ENCODE measurements around the gene C4B.
"Not testable (repeated sequence)": the region's sequence is repeated elsewhere in the genome, so short reads cannot be mapped to it uniquely, and the experiment has no call there.

Gene C4B

GRCh38 chr6:32049736-32050135 lies 35.1 kb downstream of the C4B start:
- not testable (repeated sequence) for DNase-seq (ENCODE audit: extremely low read depth in 1 of 2, low read depth in 1 of 2)

GRCh38 chr6:32050562-32050961 lies 36.0 kb downstream of the C4B start:
- no peak for DNase-seq (ENCODE audit: extremely low read depth in 1 of 2, low read depth in 1 of 2)

- not testable (repeated sequence) for DNase-seq (ENCODE audit: extremely low read depth in 1 of 2, low read depth in 1 of 2)
Observed at GRCh38 chr6:32052626-32053025, 38.0 kb downstream of the C4B start.

- not testable (repeated sequence) for DNase-seq (ENCODE audit: extremely low read depth in 1 of 2, low read depth in 1 of 2)
Observed at GRCh38 chr6:32053314-32053713, 38.7 kb downstream of the C4B start.

- DNase-seq (ENCODE audit: extremely low read depth in 1 of 2, low read depth in 1 of 2), result not testable (repeated sequence)
Observed at GRCh38 chr6:32055756-32056155, 41.2 kb downstream of the C4B start.

GRCh38 chr6:32056254-32056653 lies 41.7 kb downstream of the C4B start:
- DNase-seq (ENCODE audit: extremely low read depth in 1 of 2, low read depth in 1 of 2), result no peak

- DNase-seq (ENCODE audit: extremely low read depth in 1 of 2, low read depth in 1 of 2), result no peak
Observed at GRCh38 chr6:32057966-32058365, 43.4 kb downstream of the C4B start.

GRCh38 chr6:32058511-32058963 lies 43.9 kb downstream of the C4B start:
- DNase-seq (ENCODE audit: extremely low read depth in 1 of 2, low read depth in 1 of 2), result no peak

- DNase-seq (ENCODE audit: extremely low read depth in 1 of 2, low read depth in 1 of 2), result no peak
Observed at GRCh38 chr6:32060966-32061655, 46.5 kb downstream of the C4B start.

GRCh38 chr6:32064706-32065105 lies 50.1 kb downstream of the C4B start:
- no peak for DNase-seq (ENCODE audit: extremely low read depth in 1 of 2, low read depth in 1 of 2)

GRCh38 chr6:32067521-32067920 lies 52.9 kb downstream of the C4B start:
- DNase-seq (ENCODE audit: extremely low read depth in 1 of 2, low read depth in 1 of 2), result not testable (repeated sequence)

GRCh38 chr6:32068315-32068714 lies 53.7 kb downstream of the C4B start:
- not testable (repeated sequence) for DNase-seq (ENCODE audit: extremely low read depth in 1 of 2, low read depth in 1 of 2)

- DNase-seq (ENCODE audit: extremely low read depth in 1 of 2, low read depth in 1 of 2), result no peak
Observed at GRCh38 chr6:32068867-32069266, 54.3 kb downstream of the C4B start.

- no peak for DNase-seq (ENCODE audit: extremely low read depth in 1 of 2, low read depth in 1 of 2)
Observed at GRCh38 chr6:32069460-32069859, 54.9 kb downstream of the C4B start.

GRCh38 chr6:32069878-32070515 lies 55.4 kb downstream of the C4B start:
- DNase-seq (ENCODE audit: extremely low read depth in 1 of 2, low read depth in 1 of 2), result no peak

- no peak for DNase-seq (ENCODE audit: extremely low read depth in 1 of 2, low read depth in 1 of 2)
Observed at GRCh38 chr6:32070814-32071543, 56.4 kb downstream of the C4B start.

- DNase-seq (ENCODE audit: extremely low read depth in 1 of 2, low read depth in 1 of 2), result no peak
Observed at GRCh38 chr6:32073101-32073500, 58.5 kb downstream of the C4B start.

- DNase-seq (ENCODE audit: extremely low read depth in 1 of 2, low read depth in 1 of 2), result no peak
Observed at GRCh38 chr6:32073613-32074012, 59.0 kb downstream of the C4B start.

GRCh38 chr6:32074996-32075532 lies 60.5 kb downstream of the C4B start:
- no peak for DNase-seq (ENCODE audit: extremely low read depth in 1 of 2, low read depth in 1 of 2)

GRCh38 chr6:32075781-32076180 lies 61.2 kb downstream of the C4B start:
- DNase-seq (ENCODE audit: extremely low read depth in 1 of 2, low read depth in 1 of 2), result no peak

- no peak for DNase-seq (ENCODE audit: extremely low read depth in 1 of 2, low read depth in 1 of 2)
Observed at GRCh38 chr6:32076321-32076809, 61.8 kb downstream of the C4B start.

Data from activated CD8-positive, alpha-beta memory T cell treated with anti-CD3 and anti-CD28 coated beads for 1 hour (primary cell).